OCI-LY3 (cell line): Measurements from ENCODE around the gene SRP54.

Experiments used
- CTCF ChIP-seq: fragments of 200-600, 300-600 bp; sonication (generic); IDR thresholded peaks from 2 replicates; pipeline ENCODE4 v1.5.1; 2014; ENCODE audit warnings: antibody characterized with exemption, low read length, low read depth
- EZH2phosphoT487 ChIP-seq: fragments of 200-600 bp; shearing (Covaris generic); IDR thresholded peaks from 2 replicates; pipeline ENCODE4 v1.6.1; 2018; ENCODE audit warnings: antibody characterized with exemption, mixed run types, low read depth

- TF ChIP-seq CTCF (no peak), EZH2phosphoT487 (no peak)
These were observed 39.3 kb upstream of the SRP54 start for GRCh38 chr14:34943506-34943905.
